Subcutaneous abdominal adipose tissue (tissue), 5 donors: ENCODE data around the gene SPACA6.
A peak's percentile ranks its signal among the peaks of the same experiment; 100 is the strongest.

ENCODE experiments used
- H3K27ac ChIP-seq: one replicate; pipeline ENCODE4 v1.7.0; 2013; ENCODE audit warnings: low read depth, mild to moderate bottlenecking, inconsistent platforms, low read length, moderate library complexity
- H3K27me3 ChIP-seq, 5 donors: one replicate each; pipeline ENCODE4 v1.7.0; 2013; ENCODE audit warnings: low read length in 5 of 5, inconsistent platforms in 1 of 5; ENCODE audit not compliant: control insufficient read depth in 5 of 5, insufficient read depth in 4 of 5
- H3K36me3 ChIP-seq, 5 donors: one replicate each; pipeline ENCODE4 v1.7.0; 2013; ENCODE audit warnings: low read length in 5 of 5; ENCODE audit not compliant: control insufficient read depth in 5 of 5, insufficient read depth in 5 of 5
- H3K4me1 ChIP-seq, 5 donors: one replicate each; pipeline ENCODE4 v1.7.0; 2013; ENCODE audit warnings: low read length in 5 of 5, mild to moderate bottlenecking in 3 of 5, moderate library complexity in 1 of 5; ENCODE audit not compliant: control insufficient read depth in 5 of 5, insufficient read depth in 5 of 5
- H3K4me3 ChIP-seq, 5 donors: one replicate each; pipeline ENCODE4 v1.7.0; 2013; ENCODE audit warnings: low read length in 5 of 5, low read depth in 1 of 5
- H3K9ac ChIP-seq, 5 donors: one replicate each; pipeline ENCODE4 v1.7.0; 2013; ENCODE audit warnings: low read length in 5 of 5, mild to moderate bottlenecking in 4 of 5, moderate library complexity in 3 of 5
- H3K9me3 ChIP-seq, 5 donors: one replicate each; pipeline ENCODE4 v1.7.0; 2013; ENCODE audit warnings: low read length in 5 of 5; ENCODE audit not compliant: control insufficient read depth in 5 of 5
- donor health status: healthy.
- donor health status: healthy.
- donor health status: healthy.
- donor health status: healthy.
- donor health status: healthy.

SPACA6 gene

GRCh38 chr19:51742789-51743188 is 49.7 kb downstream of the SPACA6 start:
- Histone ChIP-seq H3K27ac (no peak overlapping the region), H3K9ac (no peak overlapping the region), H3K36me3 (peaks cover 0 to 5% (median 0%) of the 10 kb centered on the region in 5 donors), H3K4me3 (no peak overlapping the region), H3K4me1 (no peaks in the 10 kb centered on the region), H3K9me3 (no peaks in the 10 kb centered on the region), H3K27me3 (peaks cover 0 to 10% (median 7%) of the 10 kb centered on the region in 5 donors)

- no peaks in the 10 kb centered on the region for H3K9me3 ChIP-seq
- peaks cover 0 to 10% (median 7%) of the 10 kb centered on the region in 5 donors for H3K27me3 ChIP-seq
- no peaks in the 10 kb centered on the region for H3K4me1 ChIP-seq
- no peak overlapping the region for H3K27ac ChIP-seq
- peaks cover 0 to 5% (median 0%) of the 10 kb centered on the region in 5 donors for H3K36me3 ChIP-seq
- H3K9ac ChIP-seq, result no peak overlapping the region
- H3K4me3 ChIP-seq, result no peak overlapping the region
Measured at GRCh38 chr19:51743405-51743804, 50.3 kb downstream of the SPACA6 start.

GRCh38 chr19:51746731-51747130 is 53.6 kb downstream of the SPACA6 start:
- H3K9me3 ChIP-seq, result no peaks in the 10 kb centered on the region
- no peak overlapping the region for H3K9ac ChIP-seq
- no peak overlapping the region for H3K4me3 ChIP-seq
- no peaks in the 10 kb centered on the region for H3K4me1 ChIP-seq
- H3K36me3 ChIP-seq, result peaks cover 0 to 5% (median 0%) of the 10 kb centered on the region in 5 donors
- H3K27ac ChIP-seq, result no peak overlapping the region
- peaks cover 0 to 4% (median 0%) of the 10 kb centered on the region in 5 donors for H3K27me3 ChIP-seq

- H3K27ac ChIP-seq, result no peak overlapping the region
- peaks cover 0 to 2% (median 0%) of the 10 kb centered on the region in 5 donors for H3K27me3 ChIP-seq
- no peak overlapping the region for H3K9ac ChIP-seq
- H3K4me3 ChIP-seq, result no peak overlapping the region
- H3K4me1 ChIP-seq, result peaks cover 0 to 4% (median 0%) of the 10 kb centered on the region in 5 donors
- peaks cover 0 to 5% (median 0%) of the 10 kb centered on the region in 5 donors for H3K36me3 ChIP-seq
- H3K9me3 ChIP-seq, result no peaks in the 10 kb centered on the region
Measured at GRCh38 chr19:51749979-51750378, 56.8 kb downstream of the SPACA6 start.

GRCh38 chr19:51750400-51751094 is 57.4 kb downstream of the SPACA6 start:
- H3K27ac ChIP-seq, result no peak overlapping the region
- peaks cover 0 to 5% (median 0%) of the 10 kb centered on the region in 5 donors for H3K36me3 ChIP-seq
- H3K4me3 ChIP-seq, result peak overlapping the region in 2 of 5 donors; percentile 0 to 29
- no peaks in the 10 kb centered on the region for H3K9me3 ChIP-seq
- H3K9ac ChIP-seq, result no peak overlapping the region
- peaks cover 0 to 4% (median 0%) of the 10 kb centered on the region in 5 donors for H3K4me1 ChIP-seq
- H3K27me3 ChIP-seq, result peaks cover 0 to 5% (median 0%) of the 10 kb centered on the region in 5 donors

GRCh38 chr19:51751655-51752054 is 58.5 kb downstream of the SPACA6 start, which contains the start of gene FPR1:
FPR1 (minus strand) TSS chr19:51751878; CDS start chr19:51746994, 4,884 bp downstream.
- Histone ChIP-seq H3K9me3 (no peaks in the 10 kb centered on the region), H3K4me1 (peaks cover 0 to 4% (median 0%) of the 10 kb centered on the region in 5 donors), H3K36me3 (peaks cover 0 to under 1% (median 0%) of the 10 kb centered on the region in 5 donors), H3K9ac (no peak within 1 kb of the TSS), H3K27ac (no peak within 1 kb of the TSS), H3K4me3 (peak within 1 kb of the TSS in 2 of 5 donors; percentile 0 to 29), H3K27me3 (peaks cover 0 to 5% (median 3%) of the 10 kb centered on the region in 5 donors)

GRCh38 chr19:51754109-51754508 is 61.0 kb downstream of the SPACA6 start:
- Histone ChIP-seq H3K27ac (no peak overlapping the region), H3K4me1 (peaks cover 0 to 4% (median 0%) of the 10 kb centered on the region in 5 donors), H3K4me3 (no peak overlapping the region), H3K27me3 (peaks cover 0 to 5% (median 3%) of the 10 kb centered on the region in 5 donors), H3K9me3 (no peaks in the 10 kb centered on the region), H3K9ac (no peak overlapping the region), H3K36me3 (no peaks in the 10 kb centered on the region)

GRCh38 chr19:51754770-51755169 is 61.6 kb downstream of the SPACA6 start:
- Histone ChIP-seq H3K36me3 (no peaks in the 10 kb centered on the region), H3K27me3 (peaks cover 0 to 5% (median 3%) of the 10 kb centered on the region in 5 donors), H3K4me3 (no peak overlapping the region), H3K27ac (no peak overlapping the region), H3K9me3 (no peaks in the 10 kb centered on the region), H3K4me1 (peaks cover 0 to 4% (median 0%) of the 10 kb centered on the region in 5 donors), H3K9ac (no peak overlapping the region)
